H4 (cell line): ENCODE measurements around the gene MYL6B. TPM values are rescaled to one million over a fixed set of nuclear protein-coding genes. Genes with fewer than 3 reads are reported as not detected.
"Not testable (repeated sequence)": the region's sequence is repeated elsewhere in the genome, so short reads cannot be mapped to it uniquely, and the experiment has no call there.

Source experiments
- DNase-seq: peaks from one replicate; pipeline ENCODE4 v3.0.0-alpha.2; 2015; ENCODE audit warnings: low spot score
- total RNA-seq: library from RNA; depleted of rRNA; stranded (reverse); fragments of >200 nt; shearing (Covaris generic); gene quantifications from 2 replicates; pipeline ENCODE4 v1.2.3, GENCODE V29; 2014

Gene MYL6B
- total RNA-seq, 1 experiment from 2014 or later, result 88.0 TPM

- no peak for DNase-seq
Observed at GRCh38 chr12:56152756-56153677, 630 bp downstream of the MYL6B start.

GRCh38 chr12:56153678-56154065 lies 1.3 kb downstream of the MYL6B start:
- DNase-seq, result no peak

GRCh38 chr12:56154246-56154771 lies 1.9 kb downstream of the MYL6B start:
- no peak for DNase-seq

- DNase-seq, result no peak
Observed at GRCh38 chr12:56154818-56155217, 2.4 kb downstream of the MYL6B start.

- DNase-seq, result no peak
Observed at GRCh38 chr12:56155256-56155845, 3.0 kb downstream of the MYL6B start.

GRCh38 chr12:56156464-56157200 lies 4.2 kb downstream of the MYL6B start:
- not testable (repeated sequence) for DNase-seq

- DNase-seq, result peak; percentile 78
Observed at GRCh38 chr12:56157201-56158028, 5.0 kb downstream of the MYL6B start.

GRCh38 chr12:56158029-56158925 lies 5.9 kb downstream of the MYL6B start, which contains the start of gene MYL6:
TSS of gene MYL6 (plus strand) at chr12:56158359. CDS start at chr12:56158402, 43 bp downstream.
- DNase-seq, result peak; percentile 99

GRCh38 chr12:56158926-56159461 lies 6.6 kb downstream of the MYL6B start:
- peak; percentile 76 for DNase-seq

- DNase-seq, result no peak
Observed at GRCh38 chr12:56159482-56160192, 7.2 kb downstream of the MYL6B start.

GRCh38 chr12:56160193-56160763 lies 7.9 kb downstream of the MYL6B start:
- DNase-seq, result no peak

GRCh38 chr12:56160894-56161689 lies 8.7 kb downstream of the MYL6B start:
- DNase-seq, result no peak

GRCh38 chr12:56161690-56162351 lies 9.4 kb downstream of the MYL6B start:
- DNase-seq, result no peak

- DNase-seq, result no peak
Observed at GRCh38 chr12:56162468-56163290, 10.3 kb downstream of the MYL6B start.

- DNase-seq, result no peak
Observed at GRCh38 chr12:56163533-56164344, 11.4 kb downstream of the MYL6B start.

GRCh38 chr12:56164345-56164729 lies 11.9 kb downstream of the MYL6B start:
- no peak for DNase-seq
